BE2C (cell line): ENCODE measurements around the gene SLC66A2.
"Not testable (repeated sequence)": the region's sequence is repeated elsewhere in the genome, so short reads cannot be mapped to it uniquely, and the experiment has no call there.

Source experiments
- DNase-seq: peaks from one replicate; pipeline ENCODE4 v3.0.0-alpha.2; 2020
- H3K27me3 ChIP-seq: fragments of 250-450 bp; sonication (Bioruptor Pico); 2 replicates; pipeline ENCODE4 v1.5.1; 2020; ENCODE audit warnings: mild to moderate bottlenecking
- H3K36me3 ChIP-seq: fragments of 250-450 bp; sonication (Bioruptor Pico); 2 replicates; pipeline ENCODE4 v1.5.1; 2020; ENCODE audit warnings: mild to moderate bottlenecking
- H3K4me1 ChIP-seq: fragments of 250-450 bp; sonication (Bioruptor Pico); 2 replicates; pipeline ENCODE4 v1.5.1; 2020
- H3K4me3 ChIP-seq: 2 replicates; pipeline ENCODE4 v1.5.1; 2011; ENCODE audit warnings: low read depth, low read length
- H3K9me3 ChIP-seq: fragments of 250-450 bp; sonication (Bioruptor Pico); 2 replicates; pipeline ENCODE4 v1.5.1; 2020
- CTCF ChIP-seq: IDR thresholded peaks from 2 replicates; pipeline ENCODE4 v1.5.1; 2012; ENCODE audit warnings: mild to moderate bottlenecking, low read depth, low read length

The SLC66A2 gene

GRCh38 chr18:79961527-79962291, 10.3 kb upstream of the SLC66A2 start:
- H3K4me1 ChIP-seq = no peaks in the 10 kb centered on the region
- no peaks in the 10 kb centered on the region for H3K9me3 ChIP-seq
- no peaks in the 10 kb centered on the region for H3K27me3 ChIP-seq
- H3K36me3 ChIP-seq = no peaks in the 10 kb centered on the region
- TF ChIP-seq CTCF = no peak
- H3K4me3 ChIP-seq = no peak overlapping the region
- DNase-seq = no peak

- H3K4me3 ChIP-seq = no peak overlapping the region
- no peak for DNase-seq
- no peaks in the 10 kb centered on the region for H3K36me3 ChIP-seq
- no peaks in the 10 kb centered on the region for H3K4me1 ChIP-seq
- no peak for TF ChIP-seq CTCF
- H3K9me3 ChIP-seq = no peaks in the 10 kb centered on the region
- no peaks in the 10 kb centered on the region for H3K27me3 ChIP-seq
These were observed 9.6 kb upstream of the SLC66A2 start for GRCh38 chr18:79960921-79961526.

GRCh38 chr18:79960161-79960801, 8.8 kb upstream of the SLC66A2 start:
- H3K4me1 ChIP-seq, H3K9me3 ChIP-seq, H3K4me3 ChIP-seq, DNase-seq, H3K36me3 ChIP-seq, H3K27me3 ChIP-seq: not testable (repeated sequence)

- no peak for TF ChIP-seq CTCF
- Histone ChIP-seq H3K9me3 (no peaks in the 10 kb centered on the region), H3K36me3 (no peaks in the 10 kb centered on the region), H3K4me3 (no peak overlapping the region), H3K4me1 (no peaks in the 10 kb centered on the region), H3K27me3 (no peaks in the 10 kb centered on the region)
- no peak for DNase-seq
These were observed 7.5 kb upstream of the SLC66A2 start for GRCh38 chr18:79958981-79959380.

- Histone ChIP-seq H3K4me1 (no peaks in the 10 kb centered on the region), H3K27me3 (no peaks in the 10 kb centered on the region)
These were observed 4.8 kb upstream of the SLC66A2 start for GRCh38 chr18:79956276-79956675.

More at GRCh38 chr18:79956276-79956675, 4.8 kb upstream of the SLC66A2 start:
- no peak overlapping the region for H3K4me3 ChIP-seq
- H3K9me3 ChIP-seq = no peaks in the 10 kb centered on the region
- TF ChIP-seq CTCF = no peak
- no peak for DNase-seq
- no peaks in the 10 kb centered on the region for H3K36me3 ChIP-seq
